Right kidney (tissue), 1 donor: ENCODE measurements around the gene PDE3A.
"Not testable (repeated sequence)": the region's sequence is repeated elsewhere in the genome, so short reads cannot be mapped to it uniquely, and the experiment has no call there.

ENCODE experiments used
- DNase-seq: peaks from one replicate; pipeline ENCODE4 v3.0.0-alpha.2; 2016

Gene PDE3A

DNA sequence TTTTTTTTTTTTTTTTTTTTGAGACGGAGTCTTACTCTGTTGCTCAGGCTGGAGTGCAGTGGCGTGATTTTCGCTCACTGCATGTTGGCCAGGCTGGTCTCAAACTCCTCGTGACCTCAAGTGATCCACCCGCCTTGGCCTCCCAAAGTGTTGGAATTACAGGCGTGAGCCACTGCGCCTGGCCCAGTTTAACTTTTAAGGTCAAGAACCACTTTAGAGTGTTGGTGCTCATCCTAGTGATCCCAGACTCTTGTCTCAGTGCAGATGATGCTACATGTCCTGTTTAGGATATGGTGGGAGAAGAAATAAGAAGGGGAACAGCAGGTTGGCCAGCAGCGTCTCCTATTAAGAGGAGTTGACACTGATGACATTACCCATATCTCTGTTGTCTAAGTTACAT, 246.7 kb downstream of the PDE3A start:
- not testable (repeated sequence) for DNase-seq

GRCh38 chr12:20616093-20616492, 247.8 kb downstream of the PDE3A start:
- DNase-seq, result no peak

- DNase-seq, result no peak
These were observed 251.9 kb downstream of the PDE3A start for GRCh38 chr12:20620261-20620660.

GRCh38 chr12:20624718-20625117, 256.4 kb downstream of the PDE3A start:
- DNase-seq, result no peak

GRCh38 chr12:20625531-20625930, 257.2 kb downstream of the PDE3A start:
- no peak for DNase-seq

DNA sequence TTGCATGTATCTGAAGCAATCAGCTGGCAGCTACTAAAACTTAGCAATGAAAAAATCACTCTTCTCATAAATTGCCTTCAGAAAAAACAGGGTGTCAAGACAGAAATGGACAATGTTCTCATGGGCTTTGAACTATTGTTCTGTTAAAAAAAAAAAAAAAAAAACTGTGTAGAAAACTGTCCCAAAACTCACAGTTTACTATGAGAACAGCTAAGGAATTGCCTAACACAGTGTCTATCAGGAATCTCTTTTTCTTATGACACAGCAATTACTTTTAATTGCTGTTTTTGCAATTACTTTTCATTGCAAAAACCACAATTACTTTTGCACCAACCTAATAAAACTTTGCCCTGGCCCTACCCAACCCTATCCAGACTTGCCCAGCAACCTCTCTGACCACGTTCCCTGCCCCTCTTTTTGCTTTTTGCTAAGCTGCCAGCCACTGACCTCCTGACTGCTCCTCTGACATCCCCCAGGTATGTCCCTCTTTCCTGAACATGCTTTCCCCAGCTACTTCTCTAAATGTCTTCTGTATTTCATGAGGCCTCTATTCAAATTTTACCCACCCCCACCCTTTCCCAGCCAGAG, 258.8 kb downstream of the PDE3A start:
- DNase-seq, result no peak

DNA sequence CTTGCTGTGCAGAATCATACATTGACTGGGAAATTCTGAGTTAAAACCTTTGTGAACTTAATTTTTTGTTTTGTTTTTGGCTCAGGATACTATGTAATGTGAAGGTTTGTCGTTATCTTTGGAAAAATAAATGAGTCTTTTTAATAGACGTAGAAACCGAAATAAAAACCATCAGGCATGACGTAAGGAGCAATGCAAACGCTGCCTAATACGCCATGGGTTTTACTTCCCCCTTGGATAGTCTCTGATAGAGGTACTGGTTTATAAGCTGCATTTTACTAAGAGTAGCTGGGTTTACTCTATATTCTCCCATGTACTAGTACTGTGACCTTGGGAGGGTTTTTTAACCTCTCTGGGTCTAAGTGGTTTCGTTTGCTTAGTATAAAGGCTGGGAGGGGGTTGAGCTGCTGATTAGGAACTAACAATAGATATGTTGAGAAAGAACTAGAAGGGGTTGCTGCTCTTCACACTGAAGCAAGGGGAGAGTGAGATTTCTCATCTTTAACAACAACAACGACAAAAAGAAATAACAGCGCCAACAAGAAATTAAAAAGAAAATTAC, 260.0 kb downstream of the PDE3A start:
- no peak for DNase-seq

DNA sequence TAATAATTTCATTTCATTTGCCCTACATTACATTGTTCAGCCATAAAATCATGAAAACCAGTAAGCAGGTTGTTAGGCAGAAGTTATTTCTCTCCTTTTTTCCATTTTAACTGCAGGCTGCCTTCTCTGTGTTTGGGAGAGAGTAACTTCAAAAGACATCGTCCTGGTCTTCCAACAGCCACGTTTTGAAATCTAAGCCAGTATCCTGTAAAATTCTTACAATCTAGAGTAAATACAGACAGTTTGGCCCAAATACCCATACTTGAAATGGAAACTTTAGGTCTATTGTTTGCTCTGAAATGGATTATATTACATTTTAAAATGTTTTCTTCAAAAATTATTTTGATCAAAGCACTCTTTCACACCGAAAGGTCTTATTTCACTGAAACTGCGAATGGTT, 260.7 kb downstream of the PDE3A start:
- DNase-seq, result no peak

DNA sequence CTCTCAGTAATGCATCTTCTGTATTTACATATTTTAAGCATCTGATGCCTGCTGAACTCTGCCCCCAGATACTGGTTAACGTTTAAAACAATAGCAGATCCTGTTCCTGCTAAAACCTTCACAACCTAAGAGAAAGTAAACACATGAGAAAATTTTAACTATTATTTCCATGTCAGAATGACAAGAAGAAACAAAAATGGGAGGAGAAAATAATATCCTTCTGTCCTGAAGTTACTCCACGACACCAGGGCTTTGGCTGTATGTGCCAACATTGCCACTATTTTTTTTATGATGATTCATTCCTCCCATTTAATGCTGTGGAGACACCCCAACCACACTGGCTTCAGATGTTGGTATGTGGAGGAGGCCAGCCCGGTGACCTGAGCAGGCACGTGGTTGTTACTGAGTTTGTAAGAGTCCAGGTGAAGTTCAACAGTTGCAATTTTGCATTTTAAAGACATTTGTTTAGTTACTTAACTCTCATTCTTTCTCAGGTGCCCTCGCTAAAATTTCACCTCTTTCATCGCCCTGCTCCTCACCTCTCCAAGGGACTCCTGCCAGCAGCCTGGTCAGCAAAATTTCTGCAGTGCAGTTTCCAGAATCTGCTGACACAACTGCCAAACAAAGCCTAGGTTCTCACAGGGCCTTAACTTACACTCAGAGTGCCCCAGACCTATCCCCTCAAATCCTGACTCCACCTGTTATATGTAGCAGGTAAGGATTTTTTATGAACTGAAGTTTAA, 261.2 kb downstream of the PDE3A start:
- peak; percentile 24 for DNase-seq

GRCh38 chr12:20631711-20632110, 263.4 kb downstream of the PDE3A start:
- DNase-seq, result no peak

DNA sequence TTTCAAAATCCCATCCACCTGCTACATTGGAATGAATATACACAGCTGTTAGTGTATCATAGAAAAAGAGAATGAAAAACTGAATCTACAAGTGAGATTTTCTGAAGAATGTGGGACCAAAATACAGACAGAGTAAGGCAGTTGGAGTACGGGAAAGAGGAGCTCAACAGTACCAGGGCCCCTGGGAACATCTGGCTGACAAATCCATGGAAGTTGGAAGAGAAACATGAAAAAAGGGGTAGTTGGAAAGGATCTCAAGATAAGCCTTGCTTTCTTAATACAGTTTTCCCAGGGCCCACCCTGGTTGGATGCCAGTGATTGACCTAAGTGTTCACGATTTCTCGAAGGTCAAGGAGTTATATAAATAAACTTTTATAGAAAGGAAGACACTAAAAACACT, 272.8 kb downstream of the PDE3A start:
- no peak for DNase-seq

DNA sequence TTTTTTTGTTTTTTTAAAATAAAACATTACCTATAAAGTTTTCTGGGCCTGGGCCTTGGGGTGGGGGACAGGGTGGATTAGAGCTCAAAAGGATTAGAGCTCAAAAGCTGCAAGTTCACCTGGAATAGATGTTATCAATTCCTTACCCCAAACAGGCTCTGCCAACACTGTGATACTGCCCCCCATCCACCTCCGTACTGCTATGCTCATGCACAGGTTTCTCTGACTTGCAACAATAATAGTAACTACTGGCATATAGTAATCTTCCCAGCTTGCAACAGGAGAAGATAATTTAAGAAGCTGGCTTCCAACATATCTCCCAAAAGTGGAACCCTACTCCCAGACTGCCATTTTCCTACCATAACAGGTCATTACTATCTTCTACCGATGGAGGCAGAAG, 275.5 kb downstream of the PDE3A start:
- no peak for DNase-seq

DNA sequence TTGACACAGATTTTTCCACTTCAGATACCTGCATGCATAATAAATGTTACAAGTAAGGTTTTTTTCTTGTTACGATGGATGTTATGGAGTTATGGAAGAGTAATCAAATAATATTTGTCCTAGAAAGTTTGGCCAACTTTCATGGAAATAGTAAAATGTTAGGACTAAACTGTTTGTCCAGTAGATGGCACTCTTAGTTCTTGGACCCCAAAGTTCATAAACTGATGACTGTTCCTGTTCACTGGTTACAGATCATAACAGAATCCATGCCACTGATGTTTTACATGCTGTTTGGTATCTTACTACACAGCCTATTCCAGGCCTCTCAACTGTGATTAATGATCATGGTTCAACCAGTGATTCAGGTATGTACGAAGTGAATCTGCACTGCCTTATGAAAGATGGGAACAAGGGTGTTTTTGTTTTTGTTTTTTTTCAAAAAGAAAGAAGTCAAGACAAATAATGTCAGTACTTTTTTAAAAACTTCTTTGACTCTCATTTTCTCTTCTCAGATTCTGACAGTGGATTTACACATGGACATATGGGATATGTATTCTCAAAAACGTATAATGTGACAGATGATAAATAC, 278.0 kb downstream of the PDE3A start:
- no peak for DNase-seq

DNA sequence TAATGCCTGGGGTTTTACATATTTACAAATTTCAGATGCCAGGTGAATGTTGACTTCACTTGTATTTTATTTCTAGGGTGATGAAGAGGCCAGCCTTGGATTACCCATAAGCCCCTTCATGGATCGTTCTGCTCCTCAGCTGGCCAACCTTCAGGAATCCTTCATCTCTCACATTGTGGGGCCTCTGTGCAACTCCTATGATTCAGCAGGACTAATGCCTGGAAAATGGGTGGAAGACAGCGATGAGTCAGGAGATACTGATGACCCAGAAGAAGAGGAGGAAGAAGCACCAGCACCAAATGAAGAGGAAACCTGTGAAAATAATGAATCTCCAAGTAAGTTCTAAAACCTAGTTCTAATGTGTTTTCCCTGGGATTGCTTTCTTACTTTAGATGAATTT, 285.5 kb downstream of the PDE3A start:
- DNase-seq, result no peak

- no peak for DNase-seq
These were observed 288.3 kb downstream of the PDE3A start for GRCh38 chr12:20656600-20656999.

DNA sequence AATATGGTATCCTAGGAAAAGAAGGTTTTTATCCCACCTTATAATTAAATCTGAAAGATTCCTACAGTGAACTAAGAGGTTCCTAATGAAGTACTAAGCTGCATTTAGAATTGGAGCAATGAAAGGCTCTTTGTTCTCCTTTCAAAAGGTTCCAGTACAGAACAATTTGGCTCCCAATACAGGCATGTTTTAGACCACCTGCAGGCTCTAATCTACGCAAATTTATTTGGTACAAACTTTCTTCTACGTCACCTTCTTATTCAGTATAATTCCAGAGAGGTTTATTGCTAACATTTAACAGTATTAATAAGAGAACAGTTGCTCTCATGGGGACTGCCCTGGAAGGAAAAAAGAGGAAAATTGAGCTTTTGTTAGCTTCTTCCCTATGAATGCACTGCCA, 289.2 kb downstream of the PDE3A start:
- no peak for DNase-seq

DNA sequence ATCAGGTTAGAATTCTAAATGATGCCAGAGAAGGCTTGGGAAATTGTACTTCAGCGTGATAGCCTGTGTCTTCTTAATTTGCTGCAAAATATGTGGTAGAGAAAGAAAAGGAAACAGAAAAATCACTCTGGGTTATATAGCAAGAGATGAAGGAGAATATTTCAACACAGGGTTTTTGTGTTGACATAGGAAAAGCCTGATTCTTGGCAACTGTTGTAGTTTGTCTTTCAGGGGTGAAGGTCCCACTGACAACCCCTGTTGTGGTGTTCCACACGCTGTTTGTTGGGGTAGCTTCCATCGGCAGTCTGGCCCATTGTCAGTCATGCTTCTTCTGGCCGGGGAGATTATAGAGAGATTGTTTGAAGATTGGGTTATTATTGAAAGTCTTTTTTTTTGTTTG, 313.0 kb downstream of the PDE3A start:
- DNase-seq, result no peak

GRCh38 chr12:20695232-20695631, 326.9 kb downstream of the PDE3A start, which contains the start of gene SLCO1C1:
SLCO1C1 (plus strand) TSS chr12:20695332; CDS start chr12:20699577, 4,245 bp downstream.
- no peak for DNase-seq

DNA sequence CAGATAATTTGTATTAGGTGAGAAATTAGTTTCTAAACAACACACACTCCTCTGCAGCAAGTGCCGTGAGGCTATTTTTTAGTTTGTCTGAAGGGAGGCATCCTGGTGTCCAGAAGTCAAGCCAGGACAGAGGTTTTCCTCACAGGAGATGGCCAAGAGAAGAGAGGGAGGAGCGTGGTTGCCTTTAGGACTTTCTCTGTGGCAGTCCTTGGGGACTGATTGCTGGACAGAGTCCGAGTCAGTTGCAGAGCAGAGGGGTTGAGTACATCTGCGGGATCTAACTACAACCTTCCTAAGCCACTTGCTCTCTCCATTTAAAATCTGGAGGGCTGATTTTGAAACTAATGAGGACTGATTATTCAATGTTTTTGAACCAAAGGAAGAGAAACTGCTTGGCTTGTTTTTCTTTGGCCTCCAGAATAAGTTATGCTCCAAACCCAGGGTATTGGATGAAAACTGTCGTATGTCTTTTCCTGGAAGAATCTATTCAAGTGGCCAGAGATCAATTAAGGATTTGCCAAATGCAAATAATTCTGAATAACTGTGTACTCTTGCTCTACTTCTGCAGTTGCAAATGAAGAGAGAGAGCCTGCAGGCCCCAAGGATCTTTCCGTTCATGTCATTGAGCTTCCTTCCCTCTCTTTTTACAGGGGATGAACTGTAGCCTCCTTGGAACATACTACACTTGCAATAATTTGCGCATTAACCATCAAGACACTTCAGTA, 328.0 kb downstream of the PDE3A start:
- DNase-seq, result no peak

GRCh38 chr12:20701106-20701505, 332.8 kb downstream of the PDE3A start:
- no peak for DNase-seq

- no peak for DNase-seq
These were observed 336.5 kb downstream of the PDE3A start for GRCh38 chr12:20704860-20705259.

DNA sequence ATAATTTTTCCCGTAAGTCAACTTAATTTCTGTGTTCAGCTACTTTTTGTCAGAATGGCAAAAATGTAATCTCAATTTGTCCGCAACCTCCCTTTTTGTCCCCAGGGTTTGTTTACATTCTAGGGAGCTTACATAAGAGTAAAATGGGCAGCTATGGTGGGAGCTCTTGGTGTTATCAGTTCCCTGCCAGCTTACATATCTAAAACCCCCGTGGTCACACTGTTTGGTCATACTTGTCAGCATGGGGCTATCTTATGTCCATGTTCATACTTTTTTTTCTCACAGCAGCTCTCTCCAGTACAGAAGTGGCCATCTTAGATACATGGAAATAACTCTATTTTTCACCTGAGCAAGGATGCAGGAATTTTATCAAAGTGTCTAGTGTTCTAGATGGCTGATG, 343.5 kb downstream of the PDE3A start:
- no peak for DNase-seq

- DNase-seq, result no peak
These were observed 347.7 kb downstream of the PDE3A start for GRCh38 chr12:20716037-20716436.
